GM21447 (cell line): ENCODE results near the gene RCBTB2.
A peak's percentile ranks its signal among the peaks of the same experiment; 100 is the strongest.
"Not testable (repeated sequence)": the region's sequence is repeated elsewhere in the genome, so short reads cannot be mapped to it uniquely, and the experiment has no call there.

ENCODE experiments used
- ATAC-seq: cut with Tn5 transposase; IDR thresholded peaks from one replicate; pipeline ENCODE4 v1.9.1; 2021; ENCODE audit not compliant: unreplicated experiment

RCBTB2 gene

DNA sequence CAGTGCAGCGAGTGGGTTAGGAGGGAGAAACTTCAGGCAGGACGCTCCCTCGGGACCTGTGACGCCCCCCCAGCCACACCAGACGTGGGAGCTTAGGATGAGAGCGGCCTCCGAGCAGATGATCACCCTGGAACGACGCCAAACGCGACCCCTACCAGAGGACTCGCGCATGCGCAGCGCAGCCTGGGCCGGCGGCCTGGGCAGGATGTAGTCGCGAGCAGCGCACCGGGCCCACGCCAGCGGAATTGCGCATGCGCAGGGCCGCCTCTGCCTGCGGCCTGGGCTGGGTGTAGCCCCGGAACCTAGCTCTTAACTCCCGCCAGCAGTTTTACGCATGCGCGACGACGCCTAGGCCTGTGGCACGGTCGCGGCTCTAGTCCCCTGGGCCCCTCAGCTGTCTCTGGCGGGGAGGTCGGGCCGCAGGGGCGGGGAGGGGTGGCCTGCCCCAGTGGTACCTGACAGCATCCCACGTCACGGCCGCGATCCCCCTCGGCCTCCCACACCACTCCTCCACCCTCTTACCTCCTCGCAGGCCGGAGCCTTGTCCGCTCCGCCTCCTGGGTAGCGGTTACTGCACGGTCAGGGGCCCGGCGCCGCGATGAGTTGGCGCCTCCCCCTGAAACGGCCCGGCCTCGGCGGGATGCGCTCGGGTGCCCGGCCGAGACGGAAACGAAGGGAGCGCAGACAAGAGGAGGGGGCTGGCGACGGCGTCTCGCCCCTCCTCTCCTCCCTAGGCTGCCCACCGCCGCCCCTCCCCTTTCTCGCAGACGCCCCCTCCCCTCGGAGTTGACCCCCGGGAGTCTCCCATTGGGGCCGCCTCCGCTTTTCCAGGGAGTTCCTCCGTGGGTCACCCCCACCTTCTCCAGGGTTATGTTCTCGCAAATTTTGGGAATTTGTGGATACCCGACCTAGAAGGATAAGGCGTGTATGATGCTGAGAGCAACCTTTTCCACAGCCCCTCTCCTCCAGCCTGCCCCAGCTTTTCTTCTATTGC lies at the start of gene RCBTB2:
TSS of gene RCBTB2 (minus strand) at position 575 of the 994 bp plus-strand sequence. CDS start 11,141 bp downstream, outside the sequence.
- peak; percentile 75 for ATAC-seq

DNA sequence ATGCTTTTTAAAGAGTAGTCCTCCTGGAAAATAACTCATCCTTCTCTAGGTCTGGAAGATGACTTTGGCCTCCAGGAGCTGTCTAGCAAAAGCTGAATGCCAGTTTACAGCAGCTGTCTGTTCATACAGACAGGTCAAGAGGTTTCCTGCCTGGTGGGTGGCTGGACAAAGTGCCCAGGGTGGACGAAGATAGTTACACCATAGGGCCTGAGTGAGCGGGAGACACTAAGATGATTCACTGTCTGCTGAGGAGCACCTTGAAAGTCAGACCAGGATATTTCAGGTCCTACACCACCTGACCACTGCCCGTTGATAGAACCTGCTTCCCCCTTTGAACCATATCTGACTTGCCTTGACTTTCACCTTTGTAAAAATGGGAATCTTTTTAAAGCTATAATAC lies 49.2 kb upstream of the RCBTB2 start:
- ATAC-seq, result no peak

DNA sequence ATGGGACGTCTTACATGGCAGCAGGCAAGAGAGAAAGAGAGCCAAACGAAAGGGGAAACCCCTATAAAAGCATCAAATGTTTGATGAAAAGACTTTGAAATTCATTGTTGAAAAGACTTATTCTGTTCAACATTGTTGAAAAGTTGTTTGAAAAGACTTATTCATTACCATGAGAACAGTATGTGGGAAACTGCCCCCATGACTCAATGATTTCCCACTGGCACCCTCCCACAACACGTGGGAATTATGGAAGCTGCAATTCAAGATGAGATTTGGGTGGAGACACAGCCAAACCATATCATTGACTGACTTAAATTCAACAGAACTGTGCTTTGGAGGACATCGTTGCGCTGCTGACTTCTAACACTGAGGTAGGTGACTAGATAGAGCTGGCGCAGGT lies 48.0 kb upstream of the RCBTB2 start:
- ATAC-seq, result no peak

GRCh38 chr13:48580185-48580803 lies 47.4 kb upstream of the RCBTB2 start:
- no peak for ATAC-seq

DNA sequence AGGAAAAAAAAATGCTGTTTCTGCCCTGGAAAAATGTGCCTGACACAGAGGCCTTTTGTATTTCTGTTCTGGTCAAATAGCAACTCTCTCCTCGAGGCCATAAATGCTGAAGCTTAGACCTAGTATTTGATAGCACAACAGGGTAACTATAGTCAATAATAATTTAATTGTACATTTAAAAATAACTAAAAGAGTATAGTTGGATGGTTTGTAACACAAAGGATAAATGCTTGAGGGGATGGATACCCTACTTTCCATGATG lies 47.0 kb upstream of the RCBTB2 start:
- ATAC-seq, result not testable (repeated sequence)

- peak; percentile 86 for ATAC-seq
Observed at GRCh38 chr13:48579165-48579918, 46.5 kb upstream of the RCBTB2 start.

GRCh38 chr13:48578516-48579164 lies 45.8 kb upstream of the RCBTB2 start:
- ATAC-seq, result peak; percentile 45

GRCh38 chr13:48576448-48577010 lies 43.6 kb upstream of the RCBTB2 start:
- ATAC-seq, result no peak

- ATAC-seq, result no peak
Observed at GRCh38 chr13:48575031-48575430, 42.2 kb upstream of the RCBTB2 start.

- ATAC-seq, result no peak
Observed at GRCh38 chr13:48574041-48574796, 41.3 kb upstream of the RCBTB2 start.

- ATAC-seq, result no peak
Observed at GRCh38 chr13:48573213-48574007, 40.5 kb upstream of the RCBTB2 start.

DNA sequence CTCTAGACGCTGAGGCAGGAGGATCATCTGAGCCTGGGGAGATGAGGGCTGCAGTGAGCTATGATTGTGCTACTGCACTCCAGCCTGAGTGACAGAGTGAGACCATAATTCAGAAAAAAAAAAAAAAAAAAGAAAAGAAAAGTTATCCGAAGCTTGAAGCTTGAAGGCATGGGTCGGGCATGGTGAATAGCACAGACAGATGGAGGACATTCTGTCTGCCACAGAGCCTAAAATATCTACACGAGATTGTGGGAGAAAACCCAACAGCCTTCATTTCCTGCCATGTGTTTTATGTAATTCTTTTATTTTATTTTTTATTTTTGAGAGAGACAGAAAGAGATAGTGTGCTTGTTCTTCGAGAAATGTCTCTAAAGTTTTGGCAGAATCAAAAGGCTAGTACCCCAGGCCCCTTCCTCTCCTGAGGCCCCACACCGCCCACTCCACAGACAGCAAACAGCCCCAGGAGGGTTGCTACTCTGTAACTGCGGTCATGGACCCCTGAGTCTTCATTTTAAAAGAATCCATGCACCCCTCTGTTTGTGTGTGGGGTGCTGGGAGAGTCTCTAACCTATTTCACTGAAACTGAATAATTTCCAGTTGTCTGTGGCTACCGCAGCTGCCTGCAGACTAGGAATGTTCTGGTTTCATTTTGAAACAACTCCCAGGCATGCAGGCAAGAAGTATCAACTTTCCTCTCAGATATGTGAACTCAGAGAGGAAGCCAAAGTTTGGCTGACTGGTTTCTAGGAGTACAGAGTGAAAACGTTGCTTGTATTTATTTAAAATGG lies 38.4 kb upstream of the RCBTB2 start:
- no peak for ATAC-seq

DNA sequence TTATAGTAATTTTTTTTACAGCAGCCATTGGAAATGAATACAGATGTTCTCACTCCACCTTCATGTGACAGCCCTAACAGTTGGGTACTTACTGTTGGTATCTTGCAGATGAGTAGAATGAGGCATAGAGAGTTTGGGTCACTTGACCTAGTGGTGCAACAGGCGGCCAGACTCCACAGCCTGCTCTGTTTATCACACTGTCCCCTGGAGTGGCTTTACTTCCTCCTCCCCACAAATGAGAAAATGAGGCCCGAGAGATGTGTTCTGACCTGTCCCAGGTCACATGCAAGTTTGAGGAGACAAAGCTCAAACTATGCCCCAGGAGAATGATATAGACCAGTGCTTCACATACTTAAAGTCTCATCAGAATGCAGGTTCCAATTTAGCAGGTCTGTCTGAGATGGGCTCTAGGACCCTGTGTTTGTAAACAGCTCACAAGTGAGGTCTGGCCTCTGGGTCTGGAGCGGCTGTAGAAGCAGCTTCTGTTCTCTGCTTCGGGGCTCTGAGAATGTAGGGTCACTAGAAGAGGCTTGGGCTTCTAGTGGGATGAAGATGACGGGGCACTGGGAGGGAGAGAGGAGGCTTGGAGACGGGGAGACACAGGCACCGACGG lies 37.4 kb upstream of the RCBTB2 start:
- no peak for ATAC-seq

DNA sequence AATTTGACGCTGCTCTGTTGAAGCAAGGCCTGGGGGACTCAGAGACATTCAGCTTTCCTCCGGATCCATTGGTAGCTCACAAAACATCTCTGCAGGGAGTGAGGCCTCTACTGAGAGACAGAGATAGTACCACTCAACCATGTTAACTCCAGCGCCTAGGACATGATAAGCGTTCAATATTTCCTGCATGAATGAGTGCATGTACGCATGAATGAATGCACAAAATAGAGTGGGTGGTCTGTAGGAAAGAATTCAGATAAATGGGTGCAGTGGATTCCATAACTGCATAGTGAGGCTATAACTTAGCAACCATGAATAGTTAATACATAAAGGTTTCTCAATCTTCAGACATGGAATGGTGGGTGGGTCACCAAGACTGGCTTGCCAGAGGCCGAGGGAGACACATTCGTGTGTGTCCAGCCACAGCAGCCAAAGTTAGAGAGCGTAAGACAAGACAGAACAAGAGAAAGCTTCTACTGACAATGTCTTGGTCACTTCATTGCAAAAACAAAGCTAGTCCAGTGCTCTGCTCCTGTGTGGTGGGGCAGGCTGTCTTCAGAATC lies 36.3 kb upstream of the RCBTB2 start:
- no peak for ATAC-seq

- ATAC-seq, result no peak
Observed at GRCh38 chr13:48568370-48569103, 35.7 kb upstream of the RCBTB2 start.

- ATAC-seq, result no peak
Observed at GRCh38 chr13:48567515-48568369, 34.9 kb upstream of the RCBTB2 start.
